Head of caudate nucleus (tissue), 42 donors: ENCODE results near the gene MIAT.
A peak's percentile ranks its signal among the peaks of the same experiment; 100 is the strongest.

ENCODE experiments used
- DNase-seq, 42 donors: peaks; one replicate each; pipeline versions ENCODE4 v3.0.0 to v3.0.0-alpha.2; 2020 to 2021; ENCODE audit warnings: mixed read lengths in 7 of 42
- intact Hi-C: fragments of 100-400 bp; cut with DNase I; formaldehyde crosslinking; loops from one replicate; pipeline ENCODE4 v1.15.0; 2022

The MIAT gene

DNA sequence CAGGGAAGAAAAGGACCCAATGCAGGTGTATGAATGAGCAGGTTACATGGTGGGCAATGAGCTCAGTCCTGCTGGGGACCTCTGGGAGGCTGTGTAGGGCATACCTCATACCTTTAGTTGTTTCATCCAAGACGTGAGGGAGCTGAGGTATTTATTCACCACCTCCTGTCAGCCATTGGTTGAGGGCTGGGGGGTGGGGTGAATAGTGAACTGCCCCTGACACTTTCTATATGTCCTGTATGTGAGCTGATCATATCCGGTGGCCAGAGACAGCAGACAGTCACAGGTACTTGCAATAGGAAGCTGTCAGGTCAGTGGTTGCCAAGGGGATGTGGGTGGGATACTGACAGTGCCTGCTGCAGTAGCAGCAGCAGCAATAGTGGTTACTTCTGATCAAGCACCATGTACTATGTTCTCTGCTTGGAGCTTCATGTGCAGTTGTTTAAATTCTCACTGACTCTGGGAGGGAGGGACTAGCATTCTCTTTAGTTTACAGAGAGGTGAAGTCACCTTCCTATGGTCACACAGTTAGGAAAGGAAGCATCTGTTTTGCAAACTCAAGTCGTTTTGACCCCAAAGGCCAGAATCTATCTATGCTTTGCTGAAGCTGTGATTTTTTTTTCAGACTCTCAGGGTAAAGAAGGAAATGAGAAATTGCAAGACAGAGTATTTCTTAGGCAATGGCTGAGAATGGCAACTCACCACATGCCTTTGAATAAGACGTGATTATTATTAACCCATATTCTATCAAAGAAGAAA lies 54.0 kb downstream of the MIAT start:
- DNase-seq, result no peak
- intact Hi-C loops, result no loop called here

DNA sequence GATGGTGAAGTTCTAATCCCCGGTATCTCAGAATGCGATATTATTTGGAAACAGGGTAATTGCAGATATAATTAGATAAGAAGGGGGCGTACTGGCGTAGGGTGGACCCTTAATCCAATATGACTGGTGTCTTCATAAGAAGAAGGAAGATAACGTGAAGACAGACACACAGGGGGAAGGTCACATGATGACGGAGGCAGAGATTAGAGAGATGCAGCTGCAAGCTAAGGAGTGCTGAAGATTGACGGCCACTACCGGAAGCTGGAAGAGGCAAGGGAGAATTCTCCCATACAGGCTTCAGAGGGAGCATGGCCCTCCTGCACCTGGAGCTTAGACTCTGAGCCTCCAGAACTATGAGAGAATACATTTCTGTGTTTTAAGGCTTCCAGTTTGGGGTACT lies 54.8 kb downstream of the MIAT start:
- DNase-seq, result no peak
- intact Hi-C loops, result no loop called here

DNA sequence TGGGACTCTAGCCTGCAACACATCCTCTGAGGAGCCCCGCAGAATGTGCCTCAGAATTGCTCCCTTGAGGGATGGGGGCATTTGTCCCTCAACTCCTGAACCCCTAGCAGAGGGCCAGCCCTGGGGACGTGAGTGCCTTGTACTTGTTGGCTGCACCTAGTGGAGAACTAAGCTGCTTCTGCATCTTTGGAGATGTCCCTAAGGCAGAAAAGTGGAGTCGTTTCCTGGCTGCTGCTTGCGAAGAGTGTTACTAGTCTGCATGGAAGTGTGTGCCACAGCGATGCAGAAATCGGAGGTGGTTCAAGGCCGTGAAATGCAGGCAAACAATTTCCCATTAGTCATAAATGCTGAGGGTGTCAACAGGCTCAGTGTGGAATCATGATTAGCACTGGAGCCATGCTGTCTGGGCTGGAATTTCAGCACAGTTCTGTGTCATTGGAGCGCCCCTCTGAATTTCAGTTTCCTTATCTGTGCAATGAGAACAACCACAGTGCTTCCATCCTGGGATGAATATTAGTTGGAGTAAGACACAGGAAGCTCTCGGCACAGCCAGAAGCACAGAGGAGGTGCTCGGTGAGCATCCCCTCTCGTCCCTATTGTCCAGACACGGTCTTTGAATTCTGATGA lies 56.5 kb downstream of the MIAT start:
- intact Hi-C loops, result no loop called here
- peak in 5 of 42 donors; percentile 8 to 53 (median 11) for DNase-seq

DNA sequence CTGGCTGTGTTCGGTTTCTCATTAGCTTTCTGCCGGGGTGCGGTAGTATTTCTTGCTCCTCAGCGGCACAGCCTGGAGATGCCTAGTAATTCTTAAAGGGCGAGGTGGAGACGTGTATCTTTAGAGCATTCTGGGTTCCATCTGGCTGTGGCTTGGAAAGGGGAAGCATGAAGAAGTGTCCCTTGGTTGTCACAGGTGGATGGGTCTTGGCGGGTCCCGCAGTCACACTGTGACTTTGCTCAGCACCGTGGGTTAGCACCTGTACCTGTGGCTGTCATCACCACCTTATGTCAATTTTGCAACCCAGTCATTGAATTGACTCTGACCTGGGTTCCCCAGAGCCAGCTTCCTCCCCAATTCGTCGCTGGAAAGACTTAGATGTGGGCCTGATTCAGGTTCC lies 57.6 kb downstream of the MIAT start:
- intact Hi-C loops, result no loop called here
- DNase-seq, result no peak

DNA sequence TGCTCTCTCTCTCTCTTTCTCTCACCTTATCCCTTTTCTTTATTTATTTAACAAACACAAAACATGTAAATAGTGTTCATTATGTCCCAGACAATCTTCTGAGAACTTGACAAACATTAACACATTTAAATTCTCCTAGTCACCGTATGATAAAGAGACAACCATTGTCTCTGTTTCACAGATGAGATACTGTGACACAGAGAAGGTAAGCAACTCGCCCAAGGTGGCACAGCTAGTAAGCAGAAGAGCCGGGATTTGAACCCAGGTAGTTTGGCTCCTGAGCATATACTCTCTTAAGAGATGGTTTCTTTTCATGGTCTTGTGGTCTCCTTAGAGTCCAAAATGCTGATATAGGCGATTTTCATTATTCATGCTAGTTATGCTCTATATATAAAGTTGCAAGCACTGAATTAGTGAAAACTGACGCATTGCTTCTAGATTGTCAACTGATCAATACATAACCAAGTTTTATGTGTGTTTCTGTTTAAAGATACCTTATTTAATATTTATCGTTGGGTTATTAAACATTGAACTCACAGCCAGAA lies 58.1 kb downstream of the MIAT start:
- intact Hi-C loops, result no loop called here

DNA sequence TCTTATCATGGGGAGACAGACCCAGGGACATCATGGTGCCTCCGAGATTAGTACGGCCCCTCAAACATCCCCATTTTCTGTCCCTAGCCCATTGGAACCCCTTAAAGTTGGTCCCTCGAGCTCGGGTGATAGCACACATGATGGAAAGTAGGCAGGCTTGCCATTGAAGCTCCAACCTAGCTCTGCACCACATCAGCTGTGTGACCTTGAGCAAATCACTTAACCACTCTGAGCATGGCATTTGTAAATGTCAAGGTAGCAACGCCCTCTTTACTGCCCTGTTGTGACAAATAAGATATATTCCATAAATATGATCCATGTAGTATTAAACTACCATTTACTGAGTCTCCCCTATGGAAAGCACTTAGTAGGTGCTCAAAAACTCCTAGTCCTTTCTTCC lies 61.1 kb downstream of the MIAT start:
- no peak for DNase-seq
- intact Hi-C loops, result no loop called here

More for the DNA sequence above, 58.1 kb downstream of the MIAT start:
- no peak for DNase-seq

DNA sequence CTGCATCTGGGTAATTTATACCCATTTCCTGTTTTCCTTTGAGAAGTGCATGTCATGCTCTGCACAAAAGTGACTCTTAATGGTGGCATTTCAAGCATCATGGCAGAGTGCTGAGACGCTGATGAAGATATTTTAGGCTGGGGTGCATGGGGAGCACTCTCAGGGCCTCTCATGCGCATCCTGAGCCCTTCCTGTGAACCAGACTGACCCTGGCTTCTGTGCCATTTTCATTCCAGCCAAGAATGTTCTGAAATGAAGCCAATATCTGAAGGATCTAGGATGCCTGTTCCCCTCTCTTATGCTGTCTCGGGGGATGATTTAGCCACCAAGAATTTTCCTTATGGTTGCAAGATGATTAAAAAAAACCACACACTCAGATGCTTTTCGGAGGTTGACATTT lies 61.5 kb downstream of the MIAT start:
- intact Hi-C loops, result no loop called here
- no peak for DNase-seq

DNA sequence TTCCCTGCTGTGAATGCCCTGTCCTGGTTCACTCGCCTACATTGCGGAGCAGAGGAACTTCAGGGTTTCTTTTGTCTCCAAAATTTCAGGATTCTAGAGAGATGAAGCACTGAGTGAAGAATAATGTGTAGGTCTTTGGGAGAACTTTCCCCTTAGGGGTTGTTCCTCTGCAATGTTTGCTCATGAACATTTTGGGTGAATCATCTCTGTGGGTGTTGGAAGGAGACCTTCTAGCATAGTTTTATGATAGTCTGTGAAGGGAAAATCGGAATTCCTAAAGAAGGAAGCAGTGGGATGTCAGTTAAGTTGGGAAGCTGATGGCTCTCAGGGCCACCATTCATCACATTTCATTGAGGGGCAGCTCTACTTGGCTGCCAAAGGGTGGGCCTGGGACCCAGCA lies 64.8 kb downstream of the MIAT start:
- peak in 5 of 42 donors; percentile 3 to 41 (median 13) for DNase-seq
- intact Hi-C loops, result no loop called here

DNA sequence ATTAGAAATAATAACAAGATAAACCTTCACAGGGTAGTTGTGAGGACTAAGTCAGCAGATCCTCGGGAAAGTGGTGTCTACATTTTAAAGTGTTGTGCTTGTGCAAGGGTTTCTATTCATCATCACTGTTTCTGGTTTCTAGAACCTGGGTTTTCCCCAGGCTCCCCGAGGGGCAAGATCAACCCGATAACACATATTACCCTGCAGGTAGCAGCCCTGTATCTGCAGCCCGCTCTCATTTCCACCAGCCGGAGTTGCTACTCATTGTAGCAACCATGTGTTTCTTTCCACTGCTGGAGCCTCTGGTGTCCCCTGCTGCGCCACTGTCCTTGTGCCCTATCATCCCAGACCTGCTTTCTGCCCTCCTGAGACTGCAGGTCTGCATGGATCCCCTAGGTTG lies 67.0 kb downstream of the MIAT start:
- intact Hi-C loops, result no loop called here

DNA sequence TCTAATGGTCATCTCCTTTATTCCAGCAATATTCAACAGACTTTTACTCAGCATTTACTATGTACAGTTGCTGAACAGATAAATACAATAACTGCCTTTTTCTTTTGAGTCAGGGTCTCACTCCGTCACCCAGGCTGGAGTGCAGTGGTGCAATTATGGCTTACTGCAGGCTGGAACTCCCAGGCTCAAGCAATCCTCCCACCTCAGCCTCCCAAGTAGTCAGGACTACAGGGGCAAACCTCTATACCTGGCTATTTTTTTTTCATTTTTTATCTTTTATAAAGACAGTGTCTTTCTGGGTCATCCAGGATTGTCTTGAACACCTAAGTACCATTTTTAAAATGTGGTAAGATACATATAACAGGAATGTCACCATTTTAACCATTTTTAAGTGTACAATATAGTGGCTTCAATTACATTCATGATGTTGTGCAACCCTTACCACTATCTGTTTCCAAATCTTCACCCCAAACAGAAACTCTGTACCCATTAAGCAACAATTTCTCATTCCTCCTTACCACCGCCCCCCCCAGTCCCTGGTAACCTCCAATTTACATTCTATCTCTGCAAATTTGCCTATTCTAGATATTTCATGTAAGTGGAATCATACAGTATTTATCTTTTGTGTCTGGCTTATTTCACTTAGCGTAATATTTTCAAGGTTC lies 67.8 kb downstream of the MIAT start:
- intact Hi-C loops, result no loop called here
- DNase-seq, result no peak

More for the DNA sequence above, 67.0 kb downstream of the MIAT start:
- DNase-seq, result no peak
